K562 (cell line): Measurements from ENCODE around the gene BTBD2. TPM values are rescaled to one million over a fixed set of nuclear protein-coding genes. Genes with fewer than 3 reads are reported as not detected.

Source experiments
- CREB3 ChIP-seq: fragments of 450-650 bp; conservative IDR thresholded peaks from 2 replicates; pipeline ENCODE4 v1.6.1; 2016; ENCODE audit warnings: missing genetic modification characterization, low read depth, mild to moderate bottlenecking, missing compliant biosample characterization, moderate library complexity
- HDAC1 ChIP-seq, 2 experiments: fragments of 450-650 bp; IDR thresholded peaks; 2 replicates each; pipeline ENCODE4 v1.6.1; 2016 to 2017; ENCODE audit warnings: inconsistent platforms in 1 of 2, mild to moderate bottlenecking in 1 of 2, moderate library complexity in 1 of 2
- JUN ChIP-seq, 2 experiments: sonication (generic) in 1 of 2; formaldehyde crosslinking in 1 of 2; IDR thresholded peaks; 2 replicates each; pipeline versions ENCODE4 v1.6.1 to v1.8.0; 2012 to 2022; ENCODE audit warnings: borderline replicate concordance in 2 of 2, mild to moderate bottlenecking in 2 of 2, improper control_type of control experiment in 1 of 2, low read depth in 1 of 2, low read length in 1 of 2, missing genetic modification reagents in 1 of 2
- NCOA1 ChIP-seq: fragments of 450-650 bp; IDR thresholded peaks from 2 replicates; pipeline ENCODE4 v1.6.1; 2016; ENCODE audit warnings: low read depth
- NR2F6 ChIP-seq: fragments of 450-650 bp; formaldehyde crosslinking; IDR thresholded peaks from 2 replicates; pipeline ENCODE4 v1.4.0; 2020; ENCODE audit warnings: mild to moderate bottlenecking
- POLR2G ChIP-seq: fragments of 200-400 bp; formaldehyde crosslinking; IDR thresholded peaks from 2 replicates; pipeline ENCODE4 v1.6.1; 2017; ENCODE audit warnings: low read depth, mild to moderate bottlenecking, antibody characterized with exemption, low read length, moderate library complexity
- RBM14 ChIP-seq: fragments of 200-400 bp; formaldehyde crosslinking; IDR thresholded peaks from 2 replicates; pipeline ENCODE4 v1.6.1; 2018; ENCODE audit warnings: low read depth, mild to moderate bottlenecking, low read length, moderate library complexity, borderline replicate concordance; ENCODE audit not compliant: insufficient read depth
- SMAD4 ChIP-seq: fragments of 250-450 bp; sonication (Bioruptor Pico); conservative IDR thresholded peaks from 2 replicates; pipeline ENCODE4 v1.8.0; 2021; ENCODE audit warnings: inconsistent platforms, mild to moderate bottlenecking, moderate library complexity
- SNRNP70 ChIP-seq: fragments of 200-400 bp; formaldehyde crosslinking; optimal IDR thresholded peaks from 2 replicates; pipeline ENCODE3; 2017; ENCODE audit warnings: low read depth, low read length
- ZBTB33 ChIP-seq: sonication (generic); formaldehyde crosslinking; IDR thresholded peaks from 2 replicates; pipeline ENCODE4 v1.8.1; 2023; ENCODE audit warnings: mild to moderate bottlenecking, missing genetic modification reagents
- ZC3H4 ChIP-seq: sonication (generic); formaldehyde crosslinking; IDR thresholded peaks from 2 replicates; pipeline ENCODE4 v1.9.0; 2021; ENCODE audit warnings: missing genetic modification reagents, borderline replicate concordance
- ZNF124 ChIP-seq: sonication (generic); formaldehyde crosslinking; IDR thresholded peaks from 2 replicates; pipeline ENCODE4 v1.8.1; 2022; ENCODE audit warnings: missing genetic modification reagents
- ZNF232 ChIP-seq: sonication (generic); formaldehyde crosslinking; IDR thresholded peaks from 2 replicates; pipeline ENCODE4 v1.8.0; 2022; ENCODE audit warnings: mild to moderate bottlenecking, missing genetic modification reagents
- polyA plus RNA-seq, 8 experiments: library from polyadenylated mRNA; depleted of rRNA in 4 of 8; stranded (reverse) in 5 of 8; unstranded in 3 of 8; fragments of >200 nt; fragmentation: Nextera tagmentation in 2 of 8; fragmentation: Illumina TruSeq in 1 of 8; extraction: Ambion mirVana in 2 of 8; extraction: Trizol in 1 of 8; gene quantifications; 2 replicates each; pipeline versions ENCODE4 v1.2.1 to v1.2.3, GENCODE V29; 2011 to 2014; ENCODE audit warnings: inconsistent platforms in 1 of 8, missing spikeins in 1 of 8
- total RNA-seq, 7 experiments: library from RNA; depleted of rRNA in 6 of 7; stranded (reverse); fragments of >200 nt in 6 of 7; fragmentation: Illumina TruSeq in 2 of 7; extraction: Trizol in 2 of 7; gene quantifications; 2 replicates each; pipeline versions ENCODE4 v1.2.1 to v1.2.3, GENCODE V29; 2011 to 2021; ENCODE audit warnings: low replicate concordance in 1 of 7
- TF ChIP-seq, protein P1 (sequence below): sonication (generic); formaldehyde crosslinking; IDR thresholded peaks from 2 replicates; pipeline ENCODE4 v1.9.0; 2022; ENCODE audit warnings: mild to moderate bottlenecking, missing genetic modification reagents
- TF ChIP-seq, protein P2 (sequence below): fragments of 450-650 bp; formaldehyde crosslinking; IDR thresholded peaks from 2 replicates; pipeline ENCODE4 v1.4.0; 2020; ENCODE audit warnings: mild to moderate bottlenecking, mixed read lengths
- TF ChIP-seq, protein P3 (sequence below): fragments of 250-450 bp; sonication (Bioruptor Pico); IDR thresholded peaks from 2 replicates; pipeline ENCODE4 v1.4.0; 2020; ENCODE audit warnings: mild to moderate bottlenecking, moderate library complexity
- TF ChIP-seq, protein P4 (sequence below): fragments of 250-450 bp; sonication (Bioruptor Pico); IDR thresholded peaks from 2 replicates; pipeline ENCODE4 v1.8.0; 2021; ENCODE audit warnings: moderate library complexity, mild to moderate bottlenecking, inconsistent platforms

The BTBD2 gene
- total and polyA plus RNA-seq, 9 of the 15 experiments (the other 6 are each of a cell fraction or from before 2014, with no cell fraction given) = 0.10 to 15.6 (median 6.9) TPM

DNA sequence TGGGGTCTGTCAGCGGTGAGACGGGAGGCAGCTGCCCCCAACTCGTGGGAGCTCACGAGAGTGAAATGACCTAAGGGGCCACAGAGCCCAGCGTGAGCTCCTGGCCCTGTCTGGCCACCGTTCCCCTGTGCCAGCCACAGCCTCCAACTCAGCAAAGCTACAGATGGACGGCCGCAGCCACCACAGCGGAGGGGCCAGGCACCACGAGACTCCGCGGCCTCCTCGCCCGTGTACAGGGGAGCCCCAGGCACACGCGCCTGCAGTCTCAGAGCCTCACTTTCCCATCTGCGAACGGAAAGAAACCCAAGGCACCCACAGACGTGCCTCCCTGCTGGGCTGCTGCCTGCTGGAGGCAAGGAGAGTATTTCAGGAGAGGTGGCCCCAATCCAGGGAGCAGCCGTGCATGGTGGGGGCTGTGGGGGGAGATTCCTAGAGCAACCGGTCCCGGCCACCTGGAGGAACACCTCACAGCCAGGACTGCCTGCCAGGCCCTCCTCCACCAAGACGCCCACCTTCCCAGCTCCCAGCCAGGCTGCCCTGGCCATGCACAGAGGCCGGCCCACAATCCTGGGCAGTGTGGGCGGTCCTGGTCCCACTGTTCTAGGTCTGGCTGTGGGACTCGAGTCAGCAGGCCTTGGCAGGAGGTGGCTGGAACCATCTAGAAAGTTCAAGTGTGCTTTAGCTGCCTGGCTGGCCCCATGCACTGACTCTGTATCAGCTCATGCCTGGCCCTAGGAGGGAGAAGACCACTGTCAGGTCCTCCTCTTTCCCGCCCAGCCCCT lies 33.6 kb upstream of the BTBD2 start (continued):
- TF ChIP-seq HDAC1 (IDR thresholded peaks at IDR 0.05) (no peak), JUN (IDR thresholded peaks at IDR 0.05; ENCODE audit: borderline replicate concordance, low read depth, low read length) (no peak), JUN (CRISPR knock-in tag; IDR thresholded peaks at IDR 0.05; ENCODE audit: borderline replicate concordance) (no peak; the same call in 1 of the 2 replicates), CREB3 (tag) (no peak), ZNF124 (CRISPR knock-in tag) (no peak), ZNF232 (CRISPR knock-in tag) (no peak), RBM14 (peak; percentile 96; the same call in 1 of the 2 replicates), NCOA1 (no peak), NR2F6 (no peak), SMAD4 (CRISPR knock-in tag) (no peak), POLR2G (peak; percentile 77), SNRNP70 (no peak), ZBTB33 (CRISPR knock-in tag) (0 out of 2 replicates have a peak, but pooled peaks have one; percentile 40), ZC3H4 (CRISPR knock-in tag) (0 out of 2 replicates have a peak, but pooled peaks have one; percentile 41)
- TF ChIP-seq, protein P1, sequence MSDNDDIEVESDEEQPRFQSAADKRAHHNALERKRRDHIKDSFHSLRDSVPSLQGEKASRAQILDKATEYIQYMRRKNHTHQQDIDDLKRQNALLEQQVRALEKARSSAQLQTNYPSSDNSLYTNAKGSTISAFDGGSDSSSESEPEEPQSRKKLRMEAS (CRISPR knock-in tag) = 0 out of 2 replicates have a peak, but pooled peaks have one; percentile 19
- TF ChIP-seq, protein P2, sequence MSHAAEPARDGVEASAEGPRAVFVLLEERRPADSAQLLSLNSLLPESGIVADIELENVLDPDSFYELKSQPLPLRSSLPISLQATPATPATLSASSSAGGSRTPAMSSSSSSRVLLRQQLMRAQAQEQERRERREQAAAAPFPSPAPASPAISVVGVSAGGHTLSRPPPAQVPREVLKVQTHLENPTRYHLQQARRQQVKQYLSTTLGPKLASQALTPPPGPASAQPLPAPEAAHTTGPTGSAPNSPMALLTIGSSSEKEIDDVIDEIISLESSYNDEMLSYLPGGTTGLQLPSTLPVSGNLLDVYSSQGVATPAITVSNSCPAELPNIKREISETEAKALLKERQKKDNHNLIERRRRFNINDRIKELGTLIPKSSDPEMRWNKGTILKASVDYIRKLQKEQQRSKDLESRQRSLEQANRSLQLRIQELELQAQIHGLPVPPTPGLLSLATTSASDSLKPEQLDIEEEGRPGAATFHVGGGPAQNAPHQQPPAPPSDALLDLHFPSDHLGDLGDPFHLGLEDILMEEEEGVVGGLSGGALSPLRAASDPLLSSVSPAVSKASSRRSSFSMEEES (CRISPR knock-in tag) = no peak
- TF ChIP-seq, protein P3, sequence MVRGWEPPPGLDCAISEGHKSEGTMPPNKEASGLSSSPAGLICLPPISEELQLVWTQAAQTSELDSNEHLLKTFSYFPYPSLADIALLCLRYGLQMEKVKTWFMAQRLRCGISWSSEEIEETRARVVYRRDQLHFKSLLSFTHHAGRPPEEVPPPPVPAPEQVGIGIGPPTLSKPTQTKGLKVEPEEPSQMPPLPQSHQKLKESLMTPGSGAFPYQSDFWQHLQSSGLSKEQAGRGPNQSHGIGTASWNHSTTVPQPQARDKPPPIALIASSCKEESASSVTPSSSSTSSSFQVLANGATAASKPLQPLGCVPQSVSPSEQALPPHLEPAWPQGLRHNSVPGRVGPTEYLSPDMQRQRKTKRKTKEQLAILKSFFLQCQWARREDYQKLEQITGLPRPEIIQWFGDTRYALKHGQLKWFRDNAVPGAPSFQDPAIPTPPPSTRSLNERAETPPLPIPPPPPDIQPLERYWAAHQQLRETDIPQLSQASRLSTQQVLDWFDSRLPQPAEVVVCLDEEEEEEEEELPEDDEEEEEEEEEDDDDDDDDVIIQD (CRISPR knock-in tag) = no peak
- TF ChIP-seq, protein P4, sequence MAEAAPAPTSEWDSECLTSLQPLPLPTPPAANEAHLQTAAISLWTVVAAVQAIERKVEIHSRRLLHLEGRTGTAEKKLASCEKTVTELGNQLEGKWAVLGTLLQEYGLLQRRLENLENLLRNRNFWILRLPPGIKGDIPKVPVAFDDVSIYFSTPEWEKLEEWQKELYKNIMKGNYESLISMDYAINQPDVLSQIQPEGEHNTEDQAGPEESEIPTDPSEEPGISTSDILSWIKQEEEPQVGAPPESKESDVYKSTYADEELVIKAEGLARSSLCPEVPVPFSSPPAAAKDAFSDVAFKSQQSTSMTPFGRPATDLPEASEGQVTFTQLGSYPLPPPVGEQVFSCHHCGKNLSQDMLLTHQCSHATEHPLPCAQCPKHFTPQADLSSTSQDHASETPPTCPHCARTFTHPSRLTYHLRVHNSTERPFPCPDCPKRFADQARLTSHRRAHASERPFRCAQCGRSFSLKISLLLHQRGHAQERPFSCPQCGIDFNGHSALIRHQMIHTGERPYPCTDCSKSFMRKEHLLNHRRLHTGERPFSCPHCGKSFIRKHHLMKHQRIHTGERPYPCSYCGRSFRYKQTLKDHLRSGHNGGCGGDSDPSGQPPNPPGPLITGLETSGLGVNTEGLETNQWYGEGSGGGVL (CRISPR knock-in tag) = no peak
